Measurements from ENCODE around the gene ANO2.
A peak's percentile ranks its signal among the peaks of the same experiment; 100 is the strongest.

The ANO2 gene

DNA sequence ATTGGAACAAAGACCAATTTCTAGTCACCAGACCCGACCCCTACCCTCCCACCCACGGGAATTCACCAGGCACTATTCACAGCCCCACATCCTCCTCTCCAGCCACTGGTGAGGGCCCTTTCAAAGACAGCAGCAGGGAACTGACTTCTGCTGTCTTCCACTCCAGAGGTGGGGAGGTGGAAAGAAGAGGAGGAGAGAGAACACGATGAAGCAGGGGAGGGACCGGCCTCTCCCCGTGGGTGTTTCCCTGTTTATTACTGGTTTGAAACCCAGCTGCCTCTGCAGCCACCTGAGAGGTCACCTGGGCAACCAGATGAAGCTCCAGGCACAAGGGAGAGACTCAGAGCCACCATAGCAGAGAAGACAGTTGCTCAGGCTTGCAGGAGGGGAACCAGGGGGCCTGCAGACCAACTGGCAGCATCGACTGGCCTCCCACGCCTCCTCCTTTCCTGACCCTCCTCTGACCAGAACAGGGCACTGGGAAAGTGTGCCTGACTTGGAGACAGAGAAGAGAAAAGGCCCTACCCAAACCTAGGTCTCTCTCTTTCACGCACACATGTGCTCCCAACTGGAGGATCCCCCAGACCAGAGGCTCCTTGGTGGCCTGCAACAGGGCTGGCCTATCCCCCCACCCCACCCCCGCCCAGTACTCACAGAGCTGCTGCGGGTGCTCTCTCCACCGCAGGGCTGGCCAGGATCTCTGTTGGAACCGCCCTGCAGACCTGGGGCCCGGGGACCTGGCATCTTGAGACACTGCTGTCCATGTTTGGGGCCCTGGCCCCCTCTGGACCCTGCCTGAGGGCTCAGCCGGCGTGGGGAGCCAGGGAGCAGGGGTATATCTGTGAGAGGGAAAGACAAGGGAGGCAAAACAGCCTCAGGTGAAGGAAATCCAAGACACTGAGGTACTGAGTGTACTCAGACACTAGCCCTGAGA, 22.8 kb downstream of the ANO2 start:
- DNase-seq (ENCODE audit: insufficient read length, low spot score) (no peak), FAIRE-seq (no peak)

DNA sequence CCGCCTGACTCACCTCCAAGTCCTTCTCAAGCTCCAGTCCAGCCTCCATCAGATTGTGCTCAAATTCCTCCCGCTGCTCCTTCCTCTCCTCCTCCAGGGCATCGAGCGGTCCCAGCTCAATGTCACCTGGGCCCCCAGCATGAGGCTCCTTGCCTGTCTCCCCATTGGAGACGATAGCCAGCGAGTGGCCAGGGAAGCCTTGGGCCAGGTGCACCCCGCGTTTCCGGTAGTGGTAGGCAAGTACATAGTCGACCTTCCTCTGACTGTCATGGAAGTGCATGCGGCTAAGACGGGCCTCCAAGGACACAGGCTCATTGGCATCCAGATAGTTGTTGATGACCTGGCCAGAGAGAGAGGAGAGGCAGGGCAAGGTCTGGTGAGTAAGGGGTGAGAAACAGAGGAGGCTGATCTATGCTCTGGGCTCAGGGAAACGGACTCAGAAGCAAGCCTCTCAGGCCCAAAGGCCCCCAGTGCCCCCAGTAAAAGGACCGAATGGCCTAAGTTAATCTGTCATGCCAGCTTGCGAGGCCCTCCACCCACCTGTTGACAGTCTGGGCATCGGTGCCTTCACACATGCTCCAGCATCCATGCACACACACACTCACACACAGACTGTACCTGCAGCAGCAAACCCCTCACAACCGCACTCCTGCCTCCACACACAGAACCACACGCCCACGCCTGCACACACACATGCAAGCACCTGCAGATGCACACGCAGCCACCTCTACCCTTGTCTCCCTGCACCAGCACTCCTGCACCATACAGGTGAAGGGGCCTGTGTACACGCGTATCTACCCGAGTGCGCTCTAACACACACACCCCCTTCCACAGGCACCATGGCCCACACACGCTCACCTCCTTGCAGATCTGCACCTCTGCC, 23.8 kb downstream of the ANO2 start:
- DNase-seq (ENCODE audit: insufficient read length, low spot score) (no peak), FAIRE-seq (no peak)

DNA sequence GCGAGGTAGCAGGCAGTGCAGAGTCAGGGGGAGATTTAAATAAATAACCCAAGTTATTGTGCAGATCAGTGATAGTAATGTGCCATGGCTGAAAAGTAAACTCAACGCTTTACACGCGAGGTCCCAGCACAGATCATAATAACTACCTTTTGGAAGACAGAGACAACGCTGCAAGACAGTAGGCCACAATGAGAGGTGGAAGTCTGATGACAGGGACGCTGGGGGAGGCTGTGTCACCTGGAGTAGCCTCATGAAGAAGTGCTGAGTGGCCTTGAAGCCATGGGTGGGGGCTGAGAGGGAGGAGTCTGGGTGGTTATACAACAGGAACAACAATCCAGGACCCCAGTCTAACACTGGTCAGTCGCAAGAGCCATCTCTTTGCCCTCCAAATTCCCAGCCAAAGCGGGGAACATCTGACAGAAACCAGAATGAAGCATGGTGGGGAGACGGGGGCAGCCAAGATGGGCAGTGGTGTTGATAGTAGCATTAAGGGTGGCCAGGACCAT, 28.2 kb downstream of the ANO2 start:
- DNase-seq (ENCODE audit: insufficient read length, low spot score): no peak
- FAIRE-seq: no peak

DNA sequence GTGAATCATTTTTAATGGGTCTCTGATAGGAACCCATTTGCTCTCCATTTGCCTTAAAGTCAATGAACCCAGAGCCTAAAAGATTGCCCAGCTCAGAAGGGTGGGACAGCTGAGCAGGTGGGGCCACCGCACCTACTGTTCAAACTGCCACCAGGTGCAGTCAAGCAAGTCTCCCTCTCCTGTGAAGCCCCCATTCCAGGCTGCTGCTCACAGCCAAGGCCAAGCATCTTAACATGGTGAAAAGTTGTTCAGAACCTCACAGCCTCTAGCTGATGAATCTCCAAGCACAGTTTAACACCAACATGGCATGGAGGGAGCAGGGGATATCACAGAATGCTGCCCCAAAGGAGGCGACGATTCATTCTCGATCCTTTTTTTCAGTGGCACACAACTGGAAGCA, 29.5 kb downstream of the ANO2 start:
- DNase-seq (ENCODE audit: insufficient read length, low spot score): no peak
- FAIRE-seq: no peak

GRCh38 chr12:5914387-5915149, 30.5 kb downstream of the ANO2 start:
- no peak for FAIRE-seq
- DNase-seq (ENCODE audit: insufficient read length, low spot score): no peak

DNA sequence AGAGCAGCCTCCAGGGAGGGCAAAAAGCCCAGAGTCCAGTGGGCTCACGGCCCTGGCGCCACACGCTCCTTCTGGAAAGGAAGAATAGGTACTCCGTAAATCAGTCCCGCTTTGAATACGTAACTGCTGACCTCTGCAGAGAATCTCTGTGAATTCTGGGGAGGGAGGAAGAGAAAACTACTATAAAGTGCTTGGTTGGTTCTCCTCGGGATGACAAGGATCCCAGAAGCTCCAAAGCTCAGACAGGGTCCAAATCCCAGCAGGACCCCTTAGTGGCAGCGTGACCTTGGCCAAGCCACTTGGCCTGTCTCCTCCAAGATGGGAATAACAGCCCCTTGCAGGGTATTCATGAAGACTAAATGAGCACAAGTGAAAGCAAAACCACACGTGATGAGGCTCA, 31.7 kb downstream of the ANO2 start:
- DNase-seq (ENCODE audit: insufficient read length, low spot score) (no peak), FAIRE-seq (no peak)

GRCh38 chr12:5912437-5913334, 32.4 kb downstream of the ANO2 start:
- DNase-seq (ENCODE audit: insufficient read length, low spot score) (peak; percentile 31), FAIRE-seq (no peak)

GRCh38 chr12:5912011-5912410, 33.0 kb downstream of the ANO2 start:
- DNase-seq (ENCODE audit: insufficient read length, low spot score): no peak
- FAIRE-seq: no peak

DNA sequence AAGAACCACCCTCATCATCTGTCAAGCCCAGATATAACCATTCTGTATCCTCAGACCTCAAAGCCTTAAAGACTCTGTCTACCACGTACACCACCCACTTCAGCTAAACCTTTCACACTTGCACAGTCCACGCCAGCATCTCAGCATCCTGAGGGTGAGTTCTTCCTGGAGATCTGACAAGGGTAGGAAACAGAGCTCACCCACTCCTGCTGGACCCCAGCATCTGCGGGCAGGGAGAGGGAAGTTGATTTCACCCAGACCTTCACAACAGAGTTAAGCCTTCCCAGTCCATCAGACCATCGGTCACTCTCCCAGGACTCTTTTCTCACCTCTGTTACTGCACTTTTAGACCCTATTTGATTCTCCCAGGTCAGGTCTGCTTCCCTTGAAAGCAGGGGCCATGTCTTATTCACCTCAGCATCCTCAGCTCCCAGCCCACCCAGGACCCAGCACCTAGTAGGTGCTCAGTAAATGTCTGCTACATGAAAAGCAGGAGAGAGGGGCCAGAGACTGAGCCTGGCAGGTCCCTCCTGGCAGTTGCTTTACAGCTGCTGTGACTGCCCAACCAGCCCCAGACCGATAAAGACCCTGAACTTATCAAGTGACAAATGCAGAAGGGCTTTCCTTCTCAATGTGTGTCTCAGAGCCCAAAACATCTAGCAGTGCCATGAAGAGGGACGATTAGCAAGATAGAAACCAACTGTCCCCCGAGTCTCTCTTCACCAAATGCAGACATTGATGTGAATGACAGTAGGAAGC, 34.1 kb downstream of the ANO2 start:
- no peak for FAIRE-seq

DNA sequence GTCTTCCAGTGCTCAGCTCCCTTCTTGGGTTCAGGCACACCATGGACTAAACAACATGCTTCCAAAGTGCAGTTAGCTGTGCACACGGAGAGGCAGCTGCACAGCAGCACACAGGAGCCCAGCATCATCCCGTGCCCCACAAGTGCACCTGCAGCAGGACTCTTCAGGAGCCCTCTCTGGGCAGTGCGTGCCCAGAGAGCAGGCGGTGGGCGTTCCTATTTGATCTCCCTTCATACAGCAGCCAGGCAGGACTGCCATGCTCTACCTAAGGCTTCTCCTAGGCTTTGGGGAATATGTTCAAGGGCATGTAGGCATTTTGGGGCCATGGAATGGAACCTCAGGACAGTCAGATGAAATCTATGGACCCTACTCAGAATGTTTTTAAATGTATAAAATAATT, 35.5 kb downstream of the ANO2 start:
- no peak for FAIRE-seq
- no peak for DNase-seq (ENCODE audit: insufficient read length, low spot score)

More for the DNA sequence above, 34.1 kb downstream of the ANO2 start:
- no peak for DNase-seq (ENCODE audit: insufficient read length, low spot score)

DNA sequence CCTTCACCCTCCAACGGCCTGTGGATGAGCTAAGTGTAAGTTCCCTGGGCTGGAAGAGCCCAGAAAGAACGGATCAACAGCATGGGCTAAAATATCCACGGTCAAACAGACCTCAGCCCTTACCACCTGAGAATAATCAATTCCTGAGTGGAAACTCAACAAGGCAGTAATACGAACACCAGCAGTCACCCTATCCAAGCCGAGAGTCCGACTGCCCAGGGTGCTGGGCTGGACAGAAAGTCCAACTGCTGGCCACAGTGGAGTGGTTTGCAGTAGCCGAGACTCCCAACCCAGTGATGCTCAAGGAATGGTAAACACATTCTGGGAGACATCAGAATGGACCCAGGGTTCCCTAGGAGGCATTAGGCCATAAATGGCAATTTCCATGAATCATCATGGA, 36.8 kb downstream of the ANO2 start:
- DNase-seq (ENCODE audit: insufficient read length, low spot score) (no peak), FAIRE-seq (no peak)

- FAIRE-seq: no peak
- no peak for DNase-seq (ENCODE audit: insufficient read length, low spot score)
Observed at GRCh38 chr12:5907807-5908206, 37.3 kb downstream of the ANO2 start.

GRCh38 chr12:5905757-5906156, 39.3 kb downstream of the ANO2 start:
- DNase-seq (ENCODE audit: insufficient read length, low spot score): no peak
- FAIRE-seq: no peak

DNA sequence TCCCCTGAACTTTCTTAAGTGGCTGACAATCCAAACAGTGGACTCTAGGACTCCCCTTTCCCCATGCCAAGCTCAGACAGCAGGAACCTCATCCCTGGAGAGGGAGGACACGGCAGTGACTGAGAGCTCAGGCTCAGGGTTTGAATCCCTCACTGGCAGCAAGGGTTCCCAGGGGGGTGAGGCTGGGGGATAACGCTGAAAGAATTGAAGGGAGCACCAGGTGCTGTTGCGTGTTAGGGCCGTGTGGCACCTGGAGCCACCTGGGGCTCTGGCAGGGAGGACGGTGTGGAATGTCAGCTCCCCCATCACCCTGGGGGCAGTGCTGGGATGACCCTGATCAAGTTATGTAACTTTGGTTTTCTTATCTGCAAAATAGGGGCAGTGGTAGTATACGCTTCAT, 40.1 kb downstream of the ANO2 start:
- FAIRE-seq (no peak), DNase-seq (ENCODE audit: insufficient read length, low spot score) (no peak)

GRCh38 chr12:5904441-5904840, 40.6 kb downstream of the ANO2 start:
- DNase-seq (ENCODE audit: insufficient read length, low spot score): no peak
- FAIRE-seq: no peak

DNA sequence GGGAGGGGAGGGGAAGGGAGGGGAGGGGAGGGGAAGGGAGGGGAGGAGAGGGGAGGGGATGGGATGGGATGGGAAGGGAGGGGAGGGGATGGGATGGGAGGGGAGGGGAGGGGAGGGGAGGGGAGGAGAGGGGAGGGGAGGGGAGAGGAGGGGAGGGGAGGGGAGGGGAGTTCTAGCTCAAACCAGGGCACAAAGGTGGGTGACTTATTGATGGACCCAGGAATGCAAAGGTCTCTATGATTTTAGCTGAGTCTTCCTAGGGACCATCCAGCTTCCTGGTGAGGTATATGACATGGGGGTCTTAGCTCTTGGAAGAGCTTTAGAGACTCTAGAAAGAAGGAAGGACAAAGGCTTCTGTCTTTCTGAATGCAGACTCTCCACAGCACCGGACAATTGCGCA, 42.3 kb downstream of the ANO2 start:
- DNase-seq (ENCODE audit: insufficient read length, low spot score): no peak
- FAIRE-seq: no peak

- no peak for DNase-seq (ENCODE audit: insufficient read length, low spot score)
- FAIRE-seq: no peak
Observed at GRCh38 chr12:5901416-5901815, 43.6 kb downstream of the ANO2 start.

DNA sequence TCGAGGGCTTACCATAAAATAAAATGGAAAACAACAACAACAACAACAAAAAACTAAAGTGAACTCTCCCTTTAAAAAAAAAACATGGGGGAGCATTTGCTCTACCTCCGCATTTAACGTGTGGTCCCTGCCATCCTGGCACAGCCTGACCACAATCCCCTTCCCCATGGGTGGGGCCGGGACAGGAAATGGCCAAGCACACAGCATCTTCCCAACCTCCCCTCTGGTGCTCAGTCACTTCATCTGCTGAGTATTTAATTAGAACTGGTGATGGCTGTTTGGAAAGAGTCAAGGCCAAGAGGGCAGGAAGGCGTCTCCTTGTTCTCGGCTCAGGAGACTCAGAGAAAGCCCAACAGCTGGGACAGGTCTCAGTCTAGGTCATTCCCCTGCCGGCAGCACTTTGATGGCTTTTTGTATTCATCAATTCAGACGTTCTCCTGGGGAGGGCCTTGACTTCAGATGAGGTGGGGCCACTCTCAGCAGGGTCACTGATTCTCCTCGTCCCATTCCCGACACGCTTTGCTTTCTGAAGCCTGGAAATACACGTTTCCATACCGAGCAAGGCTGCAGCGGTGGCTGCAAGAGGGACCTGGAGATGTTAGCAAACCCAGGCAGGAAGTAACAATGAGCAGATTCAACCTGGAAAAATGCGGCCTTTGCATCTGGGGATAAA, 44.4 kb downstream of the ANO2 start:
- no peak for DNase-seq (ENCODE audit: insufficient read length, low spot score)
- FAIRE-seq: no peak
